ENCODE results near the gene RBM24.

The RBM24 gene

GRCh38 chr6:17281100-17281496 is at the start of gene RBM24:
Gene RBM24 (plus strand): TSS chr6:17281361. CDS start chr6:17281582, 221 bp downstream.
- DNase-seq, result no peak

GRCh38 chr6:17233531-17233930 is 47.6 kb upstream of the RBM24 start:
- no peak for DNase-seq

- DNase-seq, result no peak
Observed at GRCh38 chr6:17237246-17237645, 43.9 kb upstream of the RBM24 start.

- DNase-seq, result no peak
Observed at GRCh38 chr6:17239260-17239659, 41.9 kb upstream of the RBM24 start.

- no peak for DNase-seq
Observed at GRCh38 chr6:17240803-17241500, 40.2 kb upstream of the RBM24 start.

GRCh38 chr6:17242087-17242486 is 39.1 kb upstream of the RBM24 start:
- no peak for DNase-seq

GRCh38 chr6:17250237-17250636 is 30.9 kb upstream of the RBM24 start:
- DNase-seq, result no peak

- DNase-seq, result no peak
Observed at GRCh38 chr6:17251953-17252352, 29.2 kb upstream of the RBM24 start.

GRCh38 chr6:17258749-17259148 is 22.4 kb upstream of the RBM24 start:
- DNase-seq, result no peak

GRCh38 chr6:17265570-17265969 is 15.6 kb upstream of the RBM24 start:
- no peak for DNase-seq

GRCh38 chr6:17267566-17267965 is 13.6 kb upstream of the RBM24 start:
- DNase-seq, result no peak

- no peak for DNase-seq
Observed at GRCh38 chr6:17268114-17268513, 13.0 kb upstream of the RBM24 start.

GRCh38 chr6:17269840-17270239 is 11.3 kb upstream of the RBM24 start:
- DNase-seq, result no peak

- no peak for DNase-seq
Observed at GRCh38 chr6:17271628-17272027, 9.5 kb upstream of the RBM24 start.

- no peak for DNase-seq
Observed at GRCh38 chr6:17276766-17277165, 4.4 kb upstream of the RBM24 start.

- DNase-seq, result no peak
Observed at GRCh38 chr6:17277256-17277655, 3.9 kb upstream of the RBM24 start.

GRCh38 chr6:17278289-17279063 is 2.7 kb upstream of the RBM24 start:
- DNase-seq, result no peak

- DNase-seq, result no peak
Observed at GRCh38 chr6:17280138-17280537, 1.0 kb upstream of the RBM24 start.

GRCh38 chr6:17280552-17281090 is 540 bp upstream of the RBM24 start:
- no peak for DNase-seq

- DNase-seq, result no peak
Observed at GRCh38 chr6:17281497-17282481, 628 bp downstream of the RBM24 start.

- DNase-seq, result no peak
Observed at GRCh38 chr6:17283074-17283473, 1.9 kb downstream of the RBM24 start.

- no peak for DNase-seq
Observed at GRCh38 chr6:17289630-17290061, 8.5 kb downstream of the RBM24 start.

- no peak for DNase-seq
Observed at GRCh38 chr6:17291778-17292177, 10.6 kb downstream of the RBM24 start.

All from hippocampal formation (tissue), 2 donors.